Measurements from ENCODE around the gene PRPF40A.

The PRPF40A gene

DNA sequence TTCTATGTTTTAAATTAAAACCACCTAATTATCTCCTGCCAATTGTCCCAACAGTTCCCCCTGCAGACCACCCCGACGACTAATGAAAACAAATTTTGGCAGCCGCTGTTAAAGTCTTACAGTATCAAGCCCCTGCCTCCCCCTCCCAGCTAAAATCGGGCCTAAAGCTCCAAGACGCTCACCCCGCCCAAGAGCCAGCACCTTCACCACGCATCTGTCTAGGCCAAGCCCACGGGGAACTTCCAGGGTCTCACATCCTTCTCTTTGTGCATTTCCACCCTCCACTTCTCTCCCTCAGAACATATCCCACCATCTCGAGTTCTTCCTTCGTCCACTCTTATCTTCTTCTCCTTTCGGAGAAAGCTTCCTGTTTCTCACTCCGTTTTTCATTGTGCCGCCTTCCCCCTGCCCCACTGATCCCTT, 445 bp downstream of the PRPF40A start:
- peak; percentile 67 for DNase-seq

DNA sequence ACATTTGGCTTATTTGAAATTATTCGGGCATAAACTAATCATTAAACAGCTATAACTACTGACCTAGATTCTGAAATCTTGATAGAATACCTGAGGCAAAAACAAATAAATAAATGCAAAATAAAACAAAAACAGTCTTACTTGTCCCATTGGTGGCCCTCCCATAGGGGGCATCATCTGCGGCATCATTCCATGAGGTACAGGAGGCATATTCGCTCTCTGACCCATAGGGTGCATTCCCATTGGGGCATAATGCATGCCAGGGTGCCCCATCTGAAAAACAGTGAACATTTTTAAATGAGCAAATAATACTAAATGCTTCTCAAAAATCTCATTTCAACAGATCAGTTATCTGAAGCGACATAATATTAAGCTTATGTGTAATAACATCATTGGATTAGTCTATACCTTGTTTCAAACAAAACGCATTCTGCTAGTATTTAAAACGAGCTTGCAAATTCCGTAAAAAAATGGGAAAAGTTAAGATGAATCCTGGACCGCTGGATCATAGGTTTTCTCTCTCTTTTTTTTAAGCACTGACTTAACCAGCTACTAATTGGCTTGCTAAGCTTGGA, 1.3 kb downstream of the PRPF40A start:
- DNase-seq: peak; percentile 31

DNA sequence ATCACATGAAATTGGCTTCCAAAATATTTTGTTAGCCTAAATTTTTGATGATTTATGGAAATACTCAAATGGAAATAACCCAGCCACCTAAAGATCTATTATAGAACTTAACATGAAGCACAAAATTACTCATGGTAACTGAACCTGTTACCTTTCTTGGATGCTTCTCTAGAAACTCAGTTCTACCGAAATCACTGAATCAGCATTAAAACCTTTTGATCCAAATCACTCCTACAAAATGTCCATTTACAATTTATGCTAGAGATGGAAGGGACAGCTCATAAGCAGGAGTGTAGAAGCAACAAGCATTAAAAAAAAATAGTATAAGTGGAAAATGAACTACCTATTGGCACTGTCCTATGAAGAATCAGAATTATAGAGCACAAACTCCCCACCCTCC, 2.1 kb downstream of the PRPF40A start:
- no peak for DNase-seq

DNA sequence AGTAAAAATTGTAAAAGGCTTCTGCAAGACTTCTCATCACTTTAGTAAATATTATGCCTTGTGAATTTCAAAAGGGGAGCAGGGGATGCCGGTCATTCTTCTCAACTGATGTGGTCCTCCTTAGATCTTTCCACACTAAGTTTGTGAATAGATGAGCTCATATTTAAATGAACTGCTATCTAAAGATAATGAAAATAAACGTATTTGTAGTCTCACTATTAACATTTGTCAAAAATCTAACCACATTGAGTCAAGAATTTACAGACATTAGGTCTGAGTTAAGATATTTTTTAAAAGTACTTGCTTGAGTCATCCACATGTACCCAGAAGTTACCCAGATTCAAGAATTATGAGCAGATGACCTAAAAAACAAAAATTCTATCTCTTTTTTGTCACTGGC, 6.5 kb downstream of the PRPF40A start:
- no peak for DNase-seq

DNA sequence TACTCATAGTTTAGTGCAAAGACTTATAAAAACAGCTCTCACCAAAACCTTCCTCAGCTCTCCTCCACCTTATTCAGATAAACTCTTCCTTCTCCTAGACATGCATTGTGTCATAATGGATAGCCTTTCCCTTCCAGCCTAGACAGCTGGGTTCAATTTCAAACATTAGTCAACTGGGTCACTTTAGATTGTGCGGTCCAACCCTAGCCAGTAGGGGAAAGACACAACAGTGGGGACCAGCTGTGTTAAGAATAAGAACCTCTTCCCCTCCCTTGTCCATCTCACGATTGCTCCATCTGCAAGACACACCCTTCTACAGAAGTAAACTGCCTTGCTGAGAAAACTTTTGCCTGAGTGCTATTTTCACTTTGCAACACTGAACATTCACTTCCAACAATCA, 8.5 kb downstream of the PRPF40A start:
- no peak for DNase-seq

DNA sequence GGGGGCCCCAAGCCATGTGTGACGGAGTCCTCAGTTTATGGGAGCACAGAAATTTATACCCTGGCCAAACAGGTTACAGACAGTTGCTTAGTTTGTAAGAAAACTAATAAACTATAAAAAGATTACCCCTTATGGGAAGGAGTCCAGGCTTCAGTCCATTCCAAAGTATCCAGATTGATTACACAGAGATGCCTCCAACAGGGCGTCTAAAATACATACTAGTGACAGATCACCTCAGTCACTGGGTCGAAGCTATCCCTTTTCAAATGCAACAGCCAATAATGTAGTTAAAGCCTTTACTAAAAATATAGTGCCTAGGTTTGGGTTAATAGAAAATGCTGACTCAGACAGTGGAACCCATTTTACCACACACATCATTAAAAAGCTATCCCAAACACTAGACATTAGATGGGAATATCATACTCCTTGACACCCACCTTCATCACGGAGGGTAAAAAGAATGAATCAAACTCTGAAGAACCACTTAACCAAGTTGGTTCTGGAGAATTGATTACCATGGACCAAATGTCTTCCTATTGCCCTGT, 10.7 kb downstream of the PRPF40A start:
- DNase-seq: no peak

DNA sequence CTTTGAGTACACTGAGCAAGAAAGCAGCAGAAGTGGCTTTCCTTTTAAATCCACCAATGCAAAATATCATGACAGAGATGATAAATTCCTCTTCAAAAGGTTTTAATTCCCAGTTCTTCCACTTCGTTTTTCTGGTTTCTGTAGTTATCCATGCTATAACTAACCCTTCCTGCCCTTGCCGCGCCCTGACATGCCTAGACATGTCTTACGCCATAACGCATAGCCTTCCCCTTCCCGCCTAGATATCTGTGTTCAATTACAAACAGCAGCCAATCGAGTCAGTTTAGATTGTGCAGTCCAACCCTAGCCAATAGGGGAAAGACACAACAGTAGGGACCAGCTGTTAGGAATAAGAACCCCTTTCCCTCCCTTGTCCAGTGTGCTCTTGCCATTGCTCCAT, 16.1 kb downstream of the PRPF40A start:
- no peak for DNase-seq

DNA sequence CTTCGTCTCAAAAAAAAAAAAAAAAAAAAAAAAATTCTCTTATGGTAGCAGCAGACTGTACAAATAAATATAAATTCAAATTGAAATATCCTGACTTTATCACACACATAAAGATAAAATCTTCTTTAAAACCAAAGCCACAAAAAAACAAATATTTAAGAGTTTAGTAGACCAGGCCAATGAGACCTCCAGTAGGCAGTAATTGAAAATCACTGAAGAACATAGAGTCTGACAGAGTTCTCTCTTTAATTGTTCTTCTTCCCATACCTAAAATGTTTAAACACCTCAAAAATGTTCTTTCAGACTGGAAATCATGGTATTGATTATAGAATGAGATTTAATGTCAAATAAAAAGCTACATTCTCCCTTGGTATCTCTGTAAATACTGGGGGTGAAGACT, 20.8 kb downstream of the PRPF40A start:
- DNase-seq: no peak

DNA sequence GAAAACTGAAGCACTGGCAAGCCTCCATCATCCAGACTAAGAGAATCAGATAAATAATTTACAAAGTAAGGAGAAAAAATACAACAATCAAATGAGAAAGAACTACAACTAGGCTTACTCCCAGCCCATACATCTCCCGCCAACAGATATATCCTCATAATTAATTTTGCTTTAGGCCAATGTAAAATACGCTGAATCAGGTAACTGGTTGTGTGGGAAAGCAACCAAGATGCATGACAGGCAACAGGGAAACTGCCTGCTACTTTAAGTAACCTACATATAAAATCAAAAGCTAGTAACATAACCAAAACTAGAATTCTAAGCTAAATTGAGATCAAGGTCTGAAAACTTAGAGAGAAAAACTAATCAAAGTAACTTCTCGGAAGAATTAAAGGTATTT, 21.5 kb downstream of the PRPF40A start:
- no peak for DNase-seq

DNA sequence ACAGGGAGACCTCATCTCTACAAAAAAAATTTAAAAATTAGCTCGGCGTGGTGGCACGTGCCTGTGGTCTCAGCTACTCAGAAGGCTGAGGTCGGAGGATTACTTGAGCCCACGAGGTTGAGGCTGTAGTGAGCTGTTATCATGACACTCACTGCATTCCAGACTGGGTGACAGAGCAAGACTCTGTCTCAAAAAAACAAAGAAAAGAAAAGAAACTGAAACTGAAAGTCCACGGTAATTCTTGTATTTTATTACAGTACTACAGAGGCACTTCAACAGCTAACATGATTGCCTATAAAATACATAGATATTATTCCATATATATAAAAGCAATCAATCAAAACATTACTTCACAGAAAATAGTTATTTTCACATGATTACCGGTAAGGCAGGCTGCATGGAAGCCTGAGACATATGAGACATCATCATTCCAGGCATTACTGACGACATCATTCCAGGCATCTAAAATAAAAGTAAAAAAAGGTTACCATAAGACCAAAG, 23.1 kb downstream of the PRPF40A start:
- DNase-seq: no peak

DNA sequence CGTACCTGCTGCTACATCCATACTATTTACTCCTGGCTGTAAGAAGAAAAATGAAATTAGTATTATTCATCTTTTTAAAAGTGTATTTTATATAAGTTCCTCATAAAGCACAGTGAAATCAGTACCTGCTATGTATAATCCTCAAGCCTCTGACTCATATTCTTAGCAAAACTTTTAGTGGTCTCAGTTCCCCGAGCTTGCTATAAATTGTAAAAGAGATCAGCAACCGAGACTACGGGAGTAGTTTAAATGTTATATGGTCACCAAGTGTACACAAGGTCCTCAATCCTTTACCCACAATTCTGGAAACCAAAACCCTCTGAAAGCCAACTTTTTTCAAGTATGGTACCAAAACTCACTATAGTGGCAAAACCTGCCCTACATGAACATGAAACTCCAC, 24.2 kb downstream of the PRPF40A start:
- no peak for DNase-seq

DNA sequence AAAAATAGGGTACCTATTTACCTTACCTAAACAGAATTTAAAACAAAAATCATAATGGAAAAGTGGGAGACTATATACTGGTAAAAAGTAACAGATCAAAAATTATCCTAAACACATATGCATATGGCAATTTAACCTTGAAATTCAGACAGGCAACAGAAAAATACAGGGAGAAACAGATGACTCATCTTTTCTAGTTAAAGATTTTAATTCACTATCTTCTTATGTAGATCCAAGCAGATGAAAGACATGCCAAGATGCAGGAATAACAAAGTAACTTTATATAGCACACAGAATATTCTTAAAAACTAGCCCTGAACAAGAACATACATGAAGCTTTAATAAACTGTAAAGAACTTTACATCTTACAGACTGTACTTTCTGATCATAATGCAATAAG, 30.9 kb downstream of the PRPF40A start:
- DNase-seq: no peak

DNA sequence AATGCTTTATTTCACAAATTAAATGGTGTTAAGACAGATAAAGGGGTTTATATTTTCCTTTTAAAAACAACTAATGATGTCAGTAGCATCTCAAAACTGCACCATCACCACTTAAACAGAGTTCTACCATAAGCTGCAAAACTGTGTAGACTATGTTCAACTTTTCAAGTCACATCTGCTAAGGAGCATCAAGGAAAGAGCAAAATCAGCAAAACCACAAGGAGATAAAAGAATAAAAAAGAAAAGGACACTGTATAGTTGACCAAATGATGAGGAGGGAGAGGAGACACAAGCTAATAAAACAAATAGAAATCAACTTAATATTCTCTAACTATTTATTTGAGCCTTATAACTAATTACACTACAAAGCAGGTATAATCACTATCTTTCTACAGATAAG, 33.9 kb downstream of the PRPF40A start:
- DNase-seq: no peak

DNA sequence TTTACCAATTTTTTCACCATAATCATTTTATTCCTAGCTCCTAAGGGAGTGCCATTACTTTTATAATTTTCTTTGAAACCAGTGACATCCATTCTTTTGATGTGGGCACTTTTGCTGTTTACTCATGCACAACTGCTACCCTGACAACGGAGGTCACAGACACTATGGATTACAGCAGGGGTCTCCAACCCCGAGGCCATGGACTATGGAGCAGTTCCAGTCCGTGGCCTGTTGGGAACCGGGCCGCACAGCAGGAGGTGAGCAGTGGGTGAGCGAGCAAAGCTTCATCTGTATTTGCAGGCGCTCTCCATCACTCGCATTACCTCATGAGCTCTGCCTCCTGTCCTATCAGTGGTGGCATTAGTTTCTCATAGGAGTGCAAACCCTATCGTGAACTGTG, 34.6 kb downstream of the PRPF40A start:
- DNase-seq: no peak

DNA sequence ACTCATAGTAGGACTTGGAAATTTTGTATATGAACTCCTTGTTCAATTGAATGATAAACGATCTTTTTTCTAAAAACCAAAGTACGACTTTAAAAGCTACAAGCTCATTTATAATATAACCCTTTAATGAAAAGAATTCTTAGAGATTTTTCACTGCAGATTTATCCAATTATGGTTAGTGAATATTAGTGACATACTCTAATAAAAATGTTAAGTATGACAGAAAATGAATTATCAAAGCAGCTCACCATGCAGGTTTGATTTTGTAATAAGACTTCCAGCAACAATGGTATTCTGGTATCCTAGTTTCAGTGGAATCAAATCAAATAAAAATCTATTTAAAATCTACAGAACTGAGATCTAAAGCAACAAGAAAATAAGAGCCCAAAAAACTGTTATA, 38.5 kb downstream of the PRPF40A start:
- no peak for DNase-seq

DNA sequence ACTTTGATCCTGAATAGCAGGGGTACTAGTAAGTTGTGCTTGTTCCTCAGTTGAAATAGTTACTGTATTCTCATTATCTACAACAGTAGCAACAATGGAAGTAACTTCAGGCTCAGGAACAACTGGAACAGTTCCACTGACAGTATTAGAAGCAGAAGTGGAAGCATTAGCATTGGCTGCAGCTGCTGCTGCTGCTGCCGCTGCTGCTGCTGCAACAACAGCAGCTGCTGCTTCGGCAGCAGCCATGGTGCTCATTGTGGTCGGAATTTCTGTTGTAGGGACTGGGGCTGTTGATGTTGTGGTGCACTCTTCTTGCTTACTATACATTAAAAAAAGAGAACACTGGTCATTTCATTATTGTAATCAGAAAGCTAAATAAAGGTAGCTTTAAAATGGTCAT, 40.8 kb downstream of the PRPF40A start:
- DNase-seq: no peak

DNA sequence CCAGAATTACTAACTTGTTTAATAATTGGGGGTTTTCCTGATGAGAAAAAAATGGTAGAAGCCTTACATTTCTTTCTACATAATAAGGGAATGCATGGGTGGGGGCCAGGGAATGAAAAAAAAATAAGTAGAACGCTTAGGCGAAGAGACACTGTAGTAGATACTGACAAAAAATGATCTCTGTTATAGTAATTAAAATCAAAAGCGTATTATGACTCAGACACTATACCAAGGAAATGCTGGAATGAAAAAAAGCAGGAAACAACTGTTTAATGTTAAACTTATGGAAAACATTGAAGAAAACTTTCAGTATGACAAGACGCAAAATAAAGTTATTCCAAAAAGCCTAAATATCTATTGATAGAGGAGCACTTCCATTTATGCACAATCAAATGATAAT, 42.9 kb downstream of the PRPF40A start:
- no peak for DNase-seq

DNA sequence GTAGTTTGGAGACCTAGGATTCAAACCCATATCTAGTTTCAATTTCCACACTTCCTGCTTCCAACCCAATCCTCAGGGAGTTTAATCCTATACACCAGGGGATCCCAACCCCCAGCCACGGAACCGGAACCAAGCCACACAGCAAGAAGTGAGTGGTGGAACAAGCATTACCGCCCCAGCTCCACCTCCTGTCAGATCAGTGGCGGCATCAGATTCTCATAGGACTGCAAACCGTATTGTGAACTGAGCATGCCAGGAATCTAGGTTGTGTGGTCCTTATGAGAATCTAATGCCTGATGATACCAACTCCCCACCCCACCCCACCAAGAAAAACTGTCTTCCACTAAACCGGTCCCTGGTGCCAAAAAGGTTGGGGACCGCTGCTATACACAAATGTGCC, 52.5 kb downstream of the PRPF40A start:
- no peak for DNase-seq

DNA sequence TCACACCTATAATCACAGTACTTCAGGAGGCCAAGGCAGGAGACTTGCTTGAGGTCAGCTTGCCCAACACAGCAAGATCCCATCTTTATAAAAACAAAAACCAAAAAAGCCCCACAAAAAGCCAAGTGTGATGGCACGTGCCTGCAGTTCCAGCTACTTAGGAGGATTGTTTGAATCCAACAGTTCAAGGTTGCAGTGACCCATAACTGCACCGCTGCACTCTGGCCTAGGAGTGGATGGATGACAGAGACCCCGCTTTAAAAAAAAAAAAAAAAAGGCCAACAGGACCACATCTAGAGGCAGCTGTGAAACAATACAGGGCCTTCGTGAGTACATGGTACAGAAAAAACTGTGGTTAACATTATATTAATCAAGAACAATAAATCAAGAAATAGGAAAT, 56.2 kb downstream of the PRPF40A start:
- DNase-seq: no peak

DNA sequence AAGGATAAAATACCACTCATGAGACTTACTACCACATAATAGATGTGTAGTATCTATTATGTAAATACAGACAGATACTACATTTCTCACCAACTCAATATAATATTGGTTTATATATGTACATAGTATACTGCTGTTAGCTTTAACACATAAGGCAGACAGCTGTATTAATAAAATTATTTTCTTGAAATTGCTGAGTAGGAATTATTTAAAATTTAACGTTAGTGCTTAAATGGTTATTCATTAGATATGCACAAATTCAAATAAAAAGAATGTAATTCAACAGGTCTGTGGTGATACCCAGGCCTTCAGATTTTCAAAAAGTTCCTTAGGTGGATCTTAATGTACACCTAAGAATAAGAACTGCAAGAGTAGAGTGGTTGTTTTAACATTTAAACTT, 59.0 kb downstream of the PRPF40A start:
- no peak for DNase-seq

DNA sequence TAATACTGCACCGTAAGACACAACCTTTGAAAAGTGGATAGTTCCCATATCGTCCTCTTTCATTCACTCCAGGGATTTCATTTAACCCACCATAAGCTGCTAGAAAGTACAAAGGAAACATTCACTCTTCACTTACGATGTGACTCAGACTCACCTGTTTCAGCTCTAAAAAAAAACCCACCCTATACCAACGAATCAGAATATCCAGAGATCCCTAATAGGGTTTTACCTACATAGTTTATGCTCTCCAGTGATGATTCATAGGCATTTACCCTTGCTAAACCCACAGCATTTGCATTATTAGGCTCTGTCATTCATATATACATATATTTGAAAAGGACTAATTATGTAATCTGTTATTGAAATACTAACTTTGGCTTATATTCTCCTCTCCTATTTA, 60.2 kb downstream of the PRPF40A start:
- no peak for DNase-seq

DNA sequence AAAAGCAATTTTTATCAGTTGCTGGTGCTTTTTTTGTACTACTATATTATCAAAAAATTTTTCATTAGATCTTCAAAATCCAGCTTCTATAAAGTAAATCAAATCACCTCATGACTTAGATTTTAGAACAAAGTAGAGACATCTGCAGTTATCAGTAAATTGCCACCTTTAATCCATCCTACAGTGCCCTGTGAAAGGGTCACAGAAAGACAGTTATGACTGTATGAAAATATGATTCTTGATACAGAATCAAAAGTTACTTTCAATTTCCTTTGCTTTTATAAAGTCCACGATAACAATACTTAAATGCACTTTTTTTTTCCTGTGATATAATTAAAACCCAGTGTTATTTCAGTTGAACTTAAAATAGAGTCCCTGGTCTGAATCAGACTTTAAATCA, 61.4 kb downstream of the PRPF40A start:
- no peak for DNase-seq

DNA sequence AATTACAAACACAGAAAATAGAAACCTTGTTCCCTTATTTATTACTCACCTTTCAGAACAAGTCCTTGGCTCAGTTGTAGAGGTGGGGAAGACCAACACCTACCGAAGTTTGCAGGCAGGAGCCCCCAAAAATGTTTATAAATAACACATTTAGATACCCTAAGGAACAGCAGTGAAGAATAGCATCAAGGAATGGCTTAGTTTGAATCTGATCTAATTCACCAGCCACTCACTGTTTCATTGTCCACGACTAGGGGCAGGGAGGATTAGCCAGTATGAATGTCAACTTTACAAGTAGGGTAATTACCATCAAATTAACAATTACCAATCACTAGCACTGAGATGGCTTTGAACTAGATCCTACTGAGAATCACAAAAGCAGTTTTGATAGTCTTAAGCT, 65.4 kb downstream of the PRPF40A start:
- DNase-seq: no peak

DNA sequence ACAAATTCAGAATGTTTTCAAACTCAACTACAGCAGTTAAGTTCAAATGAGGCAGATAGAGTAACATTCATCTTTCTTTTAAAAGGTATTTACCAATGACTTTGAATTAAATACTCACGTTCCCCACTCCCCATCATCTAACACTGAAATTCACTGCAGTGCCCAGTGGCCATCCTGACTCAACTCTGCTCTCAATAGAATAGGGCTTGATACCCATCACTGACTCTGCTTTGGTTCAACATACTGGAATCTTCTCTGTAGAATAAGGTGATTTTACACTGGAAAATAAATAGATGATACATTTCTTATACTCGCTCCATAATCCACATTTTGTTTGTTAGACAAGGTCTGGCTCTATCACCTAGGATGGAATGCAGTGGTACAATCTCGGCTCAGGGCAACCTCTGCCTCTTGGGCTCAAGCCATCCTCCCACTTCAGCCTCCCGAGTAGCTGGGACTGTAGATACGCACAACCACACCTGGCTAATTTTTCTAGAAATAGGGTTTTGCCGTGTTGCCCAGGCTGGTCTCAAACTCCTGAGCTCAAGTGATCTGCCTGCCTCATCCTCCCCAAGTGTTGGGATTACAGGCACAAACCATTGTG, 66.4 kb downstream of the PRPF40A start:
- no peak for DNase-seq

DNA sequence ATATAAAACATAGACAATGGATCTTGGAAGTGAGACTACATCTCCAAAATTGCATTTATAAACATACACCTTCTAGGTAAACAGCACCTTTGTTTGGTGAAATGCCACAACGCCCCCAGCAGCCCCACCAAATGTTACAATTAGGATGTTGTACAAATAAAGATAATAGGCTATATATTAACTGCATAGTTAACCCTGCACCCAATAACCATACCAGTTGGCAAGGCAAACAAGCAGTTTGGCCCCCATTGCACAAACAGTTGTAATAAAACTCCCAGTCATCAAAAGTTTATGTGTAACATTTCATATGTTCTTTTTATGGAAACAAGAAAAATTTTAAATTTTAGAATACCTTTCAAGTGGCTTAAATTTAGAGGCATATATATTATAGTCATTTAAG, 67.3 kb downstream of the PRPF40A start:
- DNase-seq: no peak
